ENCODE measurements around the gene PHC3.

DNA sequence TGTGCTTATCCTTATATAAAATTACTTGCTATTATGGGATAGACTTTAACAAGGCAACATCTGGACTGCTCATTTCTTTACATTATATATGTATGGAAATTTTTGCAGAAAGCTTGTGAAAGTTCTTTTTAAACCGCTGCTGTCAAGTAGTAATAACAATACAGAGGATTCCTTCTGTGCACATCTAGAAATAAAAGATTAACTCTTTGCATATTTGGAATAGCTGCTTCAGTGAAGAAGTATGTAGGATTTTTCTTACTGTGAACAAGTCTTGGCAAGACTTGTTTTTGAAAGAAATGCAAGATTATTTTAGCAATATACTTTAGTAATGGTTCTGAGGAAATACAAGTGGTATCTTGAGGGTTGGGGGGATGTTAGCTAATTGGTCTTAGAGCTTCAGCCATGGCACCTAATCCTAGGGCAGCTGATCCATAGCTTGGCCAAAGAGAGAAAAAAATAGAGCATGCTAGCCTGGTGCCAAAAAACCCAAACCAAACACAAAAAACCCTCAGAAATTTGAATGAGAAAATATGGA, 45.0 kb upstream of the PHC3 start:
- TF ChIP-seq EZH2 (IDR thresholded peaks at IDR 0.05; ENCODE audit: low read length) = no peak
- TF ChIP-seq, protein P1, sequence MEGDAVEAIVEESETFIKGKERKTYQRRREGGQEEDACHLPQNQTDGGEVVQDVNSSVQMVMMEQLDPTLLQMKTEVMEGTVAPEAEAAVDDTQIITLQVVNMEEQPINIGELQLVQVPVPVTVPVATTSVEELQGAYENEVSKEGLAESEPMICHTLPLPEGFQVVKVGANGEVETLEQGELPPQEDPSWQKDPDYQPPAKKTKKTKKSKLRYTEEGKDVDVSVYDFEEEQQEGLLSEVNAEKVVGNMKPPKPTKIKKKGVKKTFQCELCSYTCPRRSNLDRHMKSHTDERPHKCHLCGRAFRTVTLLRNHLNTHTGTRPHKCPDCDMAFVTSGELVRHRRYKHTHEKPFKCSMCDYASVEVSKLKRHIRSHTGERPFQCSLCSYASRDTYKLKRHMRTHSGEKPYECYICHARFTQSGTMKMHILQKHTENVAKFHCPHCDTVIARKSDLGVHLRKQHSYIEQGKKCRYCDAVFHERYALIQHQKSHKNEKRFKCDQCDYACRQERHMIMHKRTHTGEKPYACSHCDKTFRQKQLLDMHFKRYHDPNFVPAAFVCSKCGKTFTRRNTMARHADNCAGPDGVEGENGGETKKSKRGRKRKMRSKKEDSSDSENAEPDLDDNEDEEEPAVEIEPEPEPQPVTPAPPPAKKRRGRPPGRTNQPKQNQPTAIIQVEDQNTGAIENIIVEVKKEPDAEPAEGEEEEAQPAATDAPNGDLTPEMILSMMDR (optimal IDR thresholded peaks at IDR 0.05 in 1 of 3, IDR thresholded peaks at IDR 0.05 in 1 of 3, conservative IDR thresholded peaks at IDR 0.05 in 1 of 3; ENCODE audit: extremely low read depth in 1 of 3, insufficient read depth in 2 of 3, low read length in 3 of 3) = no peak

Data from keratinocyte (primary cell).